Natural killer cell (primary cell): ENCODE data around the gene MTAP. TPM values are rescaled to one million over a fixed set of nuclear protein-coding genes. Genes with fewer than 3 reads are reported as not detected.

ENCODE experiments used
- ATAC-seq, 3 donors: fragments of 150-1000 bp in 2 of 3; fragments of 200-7000 bp in 1 of 3; cut with Tn5 transposase; 1 replicate in 1 of 3; 2 replicates in 2 of 3; pipeline ENCODE4 v1.10.0; 2021; ENCODE audit warnings: mild to moderate bottlenecking in 2 of 3, moderate library complexity in 2 of 3
- DNase-seq, 2 donors: peaks; one replicate each; pipeline versions ENCODE4 v3.0.0 to v3.0.0-alpha.2; 2013 to 2021; ENCODE audit warnings: mixed read lengths in 1 of 2
- H3K27ac ChIP-seq: one replicate; pipeline ENCODE4 v1.5.1; 2013; ENCODE audit warnings: mild to moderate bottlenecking, low read length
- H3K27me3 ChIP-seq: one replicate; pipeline ENCODE4 v1.6.1; 2013; ENCODE audit warnings: low read length; ENCODE audit not compliant: control insufficient read depth, insufficient read depth
- H3K36me3 ChIP-seq: one replicate; pipeline ENCODE4 v1.6.1; 2013; ENCODE audit warnings: low read length; ENCODE audit not compliant: control insufficient read depth, insufficient read depth
- H3K4me1 ChIP-seq: one replicate; pipeline ENCODE4 v1.6.1; 2013; ENCODE audit warnings: low read length; ENCODE audit not compliant: control insufficient read depth, insufficient read depth
- H3K4me3 ChIP-seq: one replicate; pipeline ENCODE4 v1.5.1; 2013; ENCODE audit warnings: low read length
- H3K9me3 ChIP-seq: one replicate; pipeline ENCODE4 v1.6.1; 2013; ENCODE audit warnings: low read length; ENCODE audit not compliant: control insufficient read depth, insufficient read depth
- H3K27ac Mint-ChIP-seq, 2 donors: one replicate each; pipeline ENCODE4 v1.8.0; 2022; ENCODE audit warnings: mild to moderate bottlenecking in 2 of 2, mixed read lengths in 2 of 2, moderate library complexity in 1 of 2
- H3K27me3 Mint-ChIP-seq, 2 donors: one replicate each; pipeline ENCODE4 v1.8.0; 2022; ENCODE audit warnings: low read depth in 2 of 2, mixed read lengths in 2 of 2
- H3K36me3 Mint-ChIP-seq: one replicate; pipeline ENCODE4 v1.8.0; 2022; ENCODE audit warnings: mixed read lengths
- H3K4me1 Mint-ChIP-seq, 2 donors: one replicate each; pipeline ENCODE4 v1.8.0; 2022; ENCODE audit warnings: mixed read lengths in 2 of 2
- H3K4me3 Mint-ChIP-seq: one replicate; pipeline ENCODE4 v1.8.0; 2022; ENCODE audit warnings: mild to moderate bottlenecking, moderate library complexity, mixed read lengths
- H3K9me3 Mint-ChIP-seq, 2 donors: one replicate each; pipeline ENCODE4 v1.8.0; 2022; ENCODE audit warnings: mixed read lengths in 2 of 2
- CTCF ChIP-seq: fragments of 200-600 bp; IDR thresholded peaks from one replicate; pipeline ENCODE4 v1.8.0; 2022; ENCODE audit warnings: antibody characterized with exemption
- WGBS: methylation state at CpG from one replicate; pipeline ENCODE4 v1.1.7; 2013; ENCODE audit warnings: missing lambda C conversion rate; ENCODE audit not compliant: insufficient coverage; 5-methylcytosine and 5-hydroxymethylcytosine counted together
- intact Hi-C: fragments of 100-400 bp; cut with micrococcal nuclease; formaldehyde crosslinking; loops from one replicate; pipeline ENCODE4 v1.14.2; 2022
- total RNA-seq, 4 donors: library from RNA; stranded (reverse); fragments of 120-200 nt in 1 of 4; gene quantifications; one replicate each; pipeline versions ENCODE4 v1.2.3 to v1.2.4, GENCODE V29; 2013 to 2022

MTAP gene
- total RNA-seq, 3 donors from 2014 or later (not counting 1 experiment from before 2014, with no cell fraction given): 19.4 to 20.7 (median 19.6) TPM

DNA sequence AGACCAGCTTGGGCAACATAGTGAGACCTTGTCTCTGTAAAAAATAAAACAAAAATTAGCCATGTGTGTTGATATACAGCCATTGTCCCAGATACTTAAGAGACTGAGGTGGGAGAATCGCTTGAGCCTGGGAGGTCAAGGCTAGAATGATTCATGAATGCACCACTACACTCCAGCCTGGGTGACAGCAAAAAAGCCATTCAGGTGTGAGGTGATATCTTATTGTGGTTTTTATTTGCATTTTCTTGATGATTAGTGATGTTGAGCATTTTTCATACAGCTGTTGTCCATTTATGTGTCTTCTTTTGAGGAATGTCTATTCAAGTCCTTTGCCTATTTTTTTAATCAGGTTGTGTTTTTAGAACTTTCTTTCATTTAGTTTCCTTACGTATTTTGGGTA, 23.2 kb downstream of the MTAP start:
- Mint-ChIP-seq H3K27me3 (no peaks in the 10 kb centered on the region), H3K4me1 (peaks cover 14 to 22% of the 10 kb centered on the region in 2 donors), H3K4me3 (no peak overlapping the region), H3K36me3 (peaks cover 7% of the 10 kb centered on the region), H3K9me3 (no peaks in the 10 kb centered on the region), H3K27ac (no peak overlapping the region)
- peaks cover 16% of the 10 kb centered on the region for H3K36me3 ChIP-seq
- no peak for TF ChIP-seq CTCF
- ATAC-seq: no peak
- DNase-seq: no peak
- no peak overlapping the region for H3K4me3 ChIP-seq
- intact Hi-C loops: no loop called here
- H3K27ac ChIP-seq: no peak overlapping the region
- no peaks in the 10 kb centered on the region for H3K27me3 ChIP-seq
- no peaks in the 10 kb centered on the region for H3K4me1 ChIP-seq
- 100% methylated on average over 1 of the region's 2 CpGs for WGBS
- H3K9me3 ChIP-seq: no peaks in the 10 kb centered on the region

GRCh38 chr9:21828853-21829410, 26.5 kb downstream of the MTAP start:
- peaks cover 26% of the 10 kb centered on the region for H3K36me3 ChIP-seq
- Mint-ChIP-seq H3K9me3 (no peaks in the 10 kb centered on the region), H3K27me3 (no peaks in the 10 kb centered on the region), H3K4me1 (peaks cover 24 to 31% of the 10 kb centered on the region in 2 donors), H3K4me3 (no peak overlapping the region), H3K36me3 (peaks cover 7% of the 10 kb centered on the region), H3K27ac (no peak overlapping the region)
- H3K27me3 ChIP-seq: no peaks in the 10 kb centered on the region
- intact Hi-C loops: no loop called here
- no peak overlapping the region for H3K4me3 ChIP-seq
- no peak for TF ChIP-seq CTCF
- H3K4me1 ChIP-seq: no peaks in the 10 kb centered on the region
- ATAC-seq (no peak), DNase-seq (no peak)
- 86% methylated on average over 2 of the region's 3 CpGs for WGBS
- no peaks in the 10 kb centered on the region for H3K9me3 ChIP-seq
- no peak overlapping the region for H3K27ac ChIP-seq

DNA sequence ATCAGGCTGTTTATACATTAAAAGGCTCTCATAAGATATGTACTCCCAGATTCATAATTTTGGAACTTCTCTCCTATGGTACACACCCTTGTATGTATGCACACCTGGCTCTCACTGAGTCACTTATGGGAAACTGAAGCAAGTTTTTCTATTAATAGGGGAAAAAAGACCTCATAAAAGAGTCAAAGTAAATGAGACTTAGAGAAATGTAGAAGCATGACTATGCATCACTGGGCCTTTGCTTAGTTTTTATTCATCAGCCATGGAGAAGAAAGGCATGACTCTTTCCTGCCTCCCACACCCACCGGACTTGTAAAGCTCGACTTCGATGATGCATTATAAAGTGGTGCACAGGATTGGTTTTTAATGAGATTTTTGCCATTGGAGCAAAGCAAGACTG, 28.2 kb downstream of the MTAP start:
- Mint-ChIP-seq H3K4me1 (peaks cover 17 to 23% of the 10 kb centered on the region in 2 donors), H3K9me3 (no peaks in the 10 kb centered on the region), H3K27me3 (no peaks in the 10 kb centered on the region), H3K4me3 (no peak overlapping the region), H3K27ac (no peak overlapping the region), H3K36me3 (no peaks in the 10 kb centered on the region)
- Histone ChIP-seq H3K4me1 (no peaks in the 10 kb centered on the region), H3K4me3 (no peak overlapping the region), H3K36me3 (peaks cover 26% of the 10 kb centered on the region), H3K27ac (no peak overlapping the region), H3K9me3 (no peaks in the 10 kb centered on the region), H3K27me3 (no peaks in the 10 kb centered on the region)
- 100% methylated on average over 3 of the region's 3 CpGs for WGBS
- TF ChIP-seq CTCF: no peak
- no peak for ATAC-seq
- intact Hi-C loops: no loop called here
- no peak for DNase-seq
